GM20431 (cell line): ENCODE results near the gene HOXB2.

ENCODE experiments used
- in situ Hi-C: fragments of 300-500 bp; cut with MseI, MboI; formaldehyde crosslinking; loops from one replicate; pipeline ENCODE4 v1.15.0; 2020; ENCODE audit warnings: low sequenced_read_pairs; ENCODE audit not compliant: unreplicated experiment

HOXB2 gene

GRCh38 chr17:48555258-48556228 lies 10.6 kb upstream of the HOXB2 start:
- in situ Hi-C loops: no loop called here

- in situ Hi-C loops: no loop called here
Measured at GRCh38 chr17:48554412-48555257, 9.7 kb upstream of the HOXB2 start.

DNA sequence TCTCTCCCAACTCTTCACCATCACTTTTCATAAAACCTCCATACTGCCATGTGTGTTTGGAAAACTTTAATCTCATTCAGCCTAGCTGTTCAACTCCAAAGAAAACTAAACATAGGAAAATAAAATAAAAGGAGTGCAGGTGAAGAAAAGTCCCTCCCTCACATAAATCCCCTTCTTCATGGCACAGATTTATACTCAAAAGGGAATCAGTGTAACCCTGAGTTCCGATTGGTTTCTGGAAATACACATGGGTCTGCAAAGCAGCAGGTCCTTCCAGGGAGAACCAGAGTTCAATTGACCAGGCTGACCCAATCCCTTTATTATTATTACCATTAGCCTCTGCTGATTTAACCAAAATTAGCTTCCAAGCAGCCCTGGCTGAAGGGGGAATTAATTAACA lies 8.9 kb upstream of the HOXB2 start:
- in situ Hi-C loops: no loop called here

- in situ Hi-C loops: no loop called here
Measured at GRCh38 chr17:48553190-48553547, 8.3 kb upstream of the HOXB2 start.

GRCh38 chr17:48552466-48553189 lies 7.7 kb upstream of the HOXB2 start:
- in situ Hi-C loops: no loop called here

GRCh38 chr17:48551596-48552465 lies 6.9 kb upstream of the HOXB2 start:
- in situ Hi-C loops: no loop called here

- in situ Hi-C loops: no loop called here
Measured at GRCh38 chr17:48551214-48551555, 6.3 kb upstream of the HOXB2 start.

GRCh38 chr17:48550502-48551213 lies 5.7 kb upstream of the HOXB2 start:
- in situ Hi-C loops: no loop called here

DNA sequence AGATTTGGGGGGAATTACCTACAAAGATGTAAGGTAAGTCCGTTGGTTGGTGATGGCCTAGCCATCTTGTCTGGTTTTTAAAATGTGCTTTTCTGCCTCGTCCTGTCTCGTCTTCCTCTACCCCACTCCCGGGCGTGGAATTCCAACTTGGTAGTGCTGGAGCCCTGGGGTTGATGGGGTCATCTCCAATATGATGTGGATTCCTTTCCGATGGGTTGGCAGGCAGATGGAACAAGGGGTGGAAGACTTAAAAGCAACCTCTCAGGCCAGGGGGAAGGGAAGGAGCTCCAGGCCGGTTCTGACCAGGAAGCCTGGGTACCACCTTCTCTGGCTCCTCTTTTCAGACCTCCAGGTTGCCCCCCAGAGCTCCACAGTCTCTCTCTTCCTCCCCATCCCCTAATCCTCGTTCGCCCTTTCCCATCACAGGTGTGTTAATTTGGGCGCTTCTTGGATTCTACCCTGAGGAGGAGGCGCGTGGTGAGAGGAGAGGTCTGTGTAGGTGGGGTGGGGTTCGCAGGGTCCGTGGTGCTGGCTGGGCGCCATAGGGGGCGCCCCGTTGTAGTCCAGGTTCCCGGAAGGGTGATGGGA lies 5.1 kb upstream of the HOXB2 start:
- in situ Hi-C loops: no loop called here

DNA sequence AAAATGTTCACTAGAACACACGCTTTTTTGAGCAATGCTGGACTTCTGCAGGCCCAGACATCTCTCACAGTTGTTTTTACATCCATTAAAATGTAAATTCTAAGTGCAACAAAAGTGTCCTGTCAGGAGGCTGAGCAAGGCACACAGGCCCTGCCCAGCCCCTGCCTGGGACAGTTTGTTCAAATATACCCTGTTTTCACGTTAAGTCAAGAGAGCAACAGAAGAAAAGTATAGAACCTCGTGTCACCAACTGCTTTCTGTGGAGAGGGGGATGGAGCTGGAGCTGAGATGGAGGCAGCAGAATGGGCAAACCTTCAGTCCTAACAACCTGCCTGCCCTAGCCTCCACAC lies 4.3 kb upstream of the HOXB2 start:
- in situ Hi-C loops: no loop called here

GRCh38 chr17:48548523-48549280 lies 3.8 kb upstream of the HOXB2 start:
- in situ Hi-C loops: no loop called here

DNA sequence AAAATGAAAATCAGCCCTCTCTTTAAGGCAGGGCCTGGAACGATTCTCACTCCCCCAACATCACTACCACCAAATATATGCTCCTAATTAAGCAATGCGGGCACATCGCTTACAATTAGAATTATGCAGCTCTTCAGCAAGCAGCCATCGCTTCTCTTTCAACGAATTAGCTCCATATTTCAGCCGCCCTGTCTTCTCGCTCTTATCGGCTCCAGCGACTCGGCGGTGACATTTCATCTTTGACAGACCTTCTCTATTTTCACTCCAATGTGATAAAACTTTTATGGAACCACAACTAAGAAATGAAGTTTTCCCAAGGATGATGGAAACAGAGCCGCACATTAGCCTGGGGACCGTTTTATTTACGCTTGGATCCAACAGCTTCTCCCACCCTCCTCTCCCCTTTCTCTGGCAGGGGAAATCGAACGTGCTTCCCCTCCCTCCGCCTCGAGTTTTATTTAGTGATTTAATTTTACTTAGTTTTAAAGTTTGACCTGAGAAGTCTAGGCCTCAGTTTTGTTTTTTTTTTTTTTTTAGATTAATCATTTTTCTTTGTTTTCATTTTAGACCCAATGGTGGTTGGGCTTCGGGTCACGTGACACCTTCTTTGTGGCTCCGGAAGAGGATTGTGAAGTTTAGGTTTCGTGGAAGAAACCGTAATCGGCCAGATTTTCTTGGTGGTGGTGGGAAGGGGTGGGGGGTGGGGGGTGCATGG lies 3.1 kb upstream of the HOXB2 start:
- in situ Hi-C loops: no loop called here

DNA sequence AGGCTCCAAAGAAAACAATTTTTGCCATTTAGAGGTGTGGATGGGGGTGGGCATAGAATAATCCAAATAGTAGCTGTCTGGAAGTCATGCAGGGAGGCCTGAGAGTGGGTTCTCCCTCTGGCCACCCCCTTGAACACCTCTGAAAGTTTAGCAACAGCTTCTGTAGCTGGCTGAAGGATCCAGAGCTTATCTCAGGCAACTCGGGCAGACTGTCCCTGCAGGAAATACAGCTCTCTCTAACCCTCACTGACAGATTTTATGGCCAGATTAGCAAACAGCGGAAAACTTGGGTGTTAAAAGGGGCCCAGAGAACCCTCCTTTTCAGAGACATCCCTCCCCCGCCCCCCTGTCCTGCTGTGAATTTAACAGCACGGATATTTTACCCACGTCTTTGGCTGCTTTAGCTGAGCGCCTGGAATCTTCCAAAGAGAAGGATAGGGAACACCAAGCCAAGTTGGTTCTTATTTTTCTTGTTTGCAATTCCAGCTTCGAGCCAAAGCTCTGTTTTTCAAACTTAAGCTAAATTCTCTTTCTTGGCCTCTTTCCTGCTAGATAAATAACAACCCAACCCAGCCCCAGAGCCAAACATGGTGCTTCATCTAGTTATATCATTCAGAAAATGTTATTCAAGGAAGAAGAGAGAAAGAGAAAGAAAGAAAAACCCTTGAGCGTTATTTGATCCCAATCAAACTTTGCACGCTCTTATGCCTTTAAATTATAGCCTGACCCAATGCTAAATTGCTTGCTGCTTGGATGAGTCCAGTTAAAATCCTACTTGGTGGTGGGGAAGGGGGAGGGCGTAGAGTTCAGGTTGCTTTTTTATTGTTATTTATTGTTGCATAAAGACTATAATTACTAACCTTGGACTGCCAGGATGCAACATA lies 2.3 kb upstream of the HOXB2 start:
- in situ Hi-C loops: no loop called here

DNA sequence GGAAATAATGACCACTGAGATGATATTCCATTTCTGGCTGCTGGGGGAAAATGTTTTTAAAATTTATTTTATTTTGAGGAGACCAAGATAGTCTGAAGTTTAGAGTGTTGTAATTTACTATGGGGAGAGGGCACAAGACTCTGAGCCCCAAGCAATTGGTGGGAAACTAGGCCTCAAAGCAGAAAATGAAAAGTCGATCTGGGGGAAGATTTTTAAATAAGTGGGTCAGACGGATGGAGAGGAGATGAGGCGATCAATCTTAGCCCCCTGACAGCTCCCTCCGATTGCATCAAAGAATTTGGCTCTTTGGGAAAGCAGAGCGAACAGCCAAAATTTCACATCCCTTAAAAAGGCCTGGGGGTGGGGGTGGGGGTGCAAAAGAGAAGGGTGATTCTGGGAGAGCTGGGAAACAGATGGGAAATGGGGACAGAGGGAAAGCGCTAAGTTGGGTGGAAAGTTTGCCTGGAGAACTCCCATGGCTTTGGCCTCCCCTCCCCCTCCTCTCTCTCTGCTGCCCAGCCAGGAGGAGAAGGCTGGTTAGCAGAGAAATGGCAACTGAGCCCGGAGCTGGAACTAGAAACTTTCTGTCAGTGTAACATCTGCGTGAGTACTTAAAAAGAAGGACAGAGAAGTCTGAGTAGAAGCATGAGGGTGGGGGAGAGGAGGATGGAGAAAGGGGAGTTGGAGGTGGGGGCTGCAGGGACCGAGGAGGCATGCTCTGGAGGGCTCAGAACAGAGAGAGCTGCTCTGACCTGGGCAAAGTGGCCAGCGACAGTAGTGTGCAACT lies 1.4 kb upstream of the HOXB2 start:
- in situ Hi-C loops: no loop called here

GRCh38 chr17:48545539-48545938 lies 630 bp upstream of the HOXB2 start:
- in situ Hi-C loops: no loop called here
